MM.1S (cell line): ENCODE measurements around the gene SLC1A1.

Experiments used
- CTCF ChIP-seq: fragments of 300-600 bp; sonication (generic); IDR thresholded peaks from 2 replicates; pipeline ENCODE4 v1.5.1; 2016; ENCODE audit warnings: antibody characterized with exemption, low read length, mixed read lengths
- EZH2phosphoT487 ChIP-seq: fragments of 300-600 bp; sonication (generic); IDR thresholded peaks from 2 replicates; pipeline ENCODE4 v1.6.1; 2018; ENCODE audit warnings: antibody characterized with exemption, low read length

DNA sequence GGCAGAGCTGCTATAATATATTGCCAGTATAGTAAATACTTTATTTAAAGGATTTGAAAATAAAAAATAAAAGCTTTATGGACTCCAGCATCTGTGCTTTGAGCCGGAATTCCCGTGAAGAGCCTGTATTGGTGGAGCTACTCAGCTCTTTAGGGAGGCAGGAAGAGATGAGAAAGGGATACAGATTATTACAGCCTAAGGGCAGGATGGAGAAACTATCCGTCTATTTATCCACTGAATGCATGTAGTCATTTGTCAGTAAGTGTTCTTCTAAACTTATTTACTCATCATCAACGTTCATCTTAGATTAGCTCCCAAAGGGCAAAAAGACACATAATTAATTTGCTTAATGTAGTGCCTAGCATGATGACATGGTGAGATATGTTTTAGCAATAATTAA lies 48.4 kb downstream of the SLC1A1 start:
- TF ChIP-seq CTCF (no peak), EZH2phosphoT487 (no peak)
